A549 (cell line): ENCODE measurements around the gene FHIT.

ENCODE experiments used
- CBX2 ChIP-seq: fragments of 200-600 bp; sonication (generic); IDR thresholded peaks from 2 replicates; pipeline ENCODE4 v1.6.1; 2016; ENCODE audit warnings: low read depth, mild to moderate bottlenecking, borderline replicate concordance
- CTCF ChIP-seq: fragments of >200 bp; sonication (Bioruptor Twin); formaldehyde crosslinking; IDR thresholded peaks from 3 replicates; pipeline ENCODE4 v1.5.1; 2016
- ELK1 ChIP-seq: fragments of 150-350 bp; IDR thresholded peaks from 2 replicates; pipeline ENCODE4 v1.6.1; 2014; ENCODE audit warnings: low read depth, mild to moderate bottlenecking, low read length
- ESRRA ChIP-seq: fragments of 150-350 bp; IDR thresholded peaks from 2 replicates; pipeline ENCODE4 v1.6.1; 2014; ENCODE audit warnings: mild to moderate bottlenecking, low read length, borderline replicate concordance
- HMGXB4 ChIP-seq: fragments of 250-450 bp; sonication (Bioruptor Pico); IDR thresholded peaks from 2 replicates; pipeline ENCODE4 v1.5.0; 2021; ENCODE audit warnings: mild to moderate bottlenecking, moderate library complexity, borderline replicate concordance
- MAX ChIP-seq: IDR thresholded peaks from 2 replicates; pipeline ENCODE4 v1.6.1; 2012
- NR3C1 ChIP-seq: fragments of >200 bp; sonication (Bioruptor Twin); formaldehyde crosslinking; IDR thresholded peaks from 3 replicates; pipeline ENCODE4 v1.6.1; 2017
- POLR2A ChIP-seq: IDR thresholded peaks from 2 replicates; pipeline ENCODE4 v1.6.1; 2012; ENCODE audit warnings: mild to moderate bottlenecking, low read length
- RCOR1 ChIP-seq: fragments of 150-350 bp; IDR thresholded peaks from 2 replicates; pipeline ENCODE4 v1.6.1; 2014; ENCODE audit warnings: antibody characterized with exemption, low read length, low read depth
- SMC3 ChIP-seq: fragments of >200 bp; sonication (Bioruptor Twin); formaldehyde crosslinking; IDR thresholded peaks from 3 replicates; pipeline ENCODE4 v1.6.1; 2018; ENCODE audit warnings: inconsistent platforms

GRCh38 chr3:60953351-60953750 is 297.9 kb downstream of the FHIT start:
- TF ChIP-seq POLR2A (no peak), CBX2 (no peak), ESRRA (no peak), CTCF (no peak), HMGXB4 (CRISPR knock-in tag) (no peak), SMC3 (no peak), NR3C1 (no peak), MAX (no peak), RCOR1 (no peak), ELK1 (no peak)
